NB4 (cell line): ENCODE results near the gene PRKAR1B.
A peak's percentile ranks its signal among the peaks of the same experiment; 100 is the strongest.

ENCODE experiments used
- DNase-seq: peaks from one replicate; pipeline ENCODE4 v3.0.0; 2010; ENCODE audit warnings: low read depth
- H3K4me3 ChIP-seq: one replicate; pipeline ENCODE4 v1.5.1; 2011; ENCODE audit warnings: mild to moderate bottlenecking, low read depth, low read length, moderate library complexity
- MYC ChIP-seq: IDR thresholded peaks from 2 replicates; pipeline ENCODE4 v1.6.1; 2011; ENCODE audit warnings: low read depth, low read length
- POLR2A ChIP-seq: IDR thresholded peaks from 2 replicates; pipeline ENCODE4 v1.6.1; 2011; ENCODE audit warnings: mild to moderate bottlenecking; ENCODE audit not compliant: insufficient read length; ENCODE audit errors: extremely low read depth
- TF ChIP-seq, protein P1 (sequence below): IDR thresholded peaks from 2 replicates; pipeline ENCODE4 v1.6.1; 2011; ENCODE audit warnings: low read depth, low read length
- TF ChIP-seq, protein P2 (sequence below): IDR thresholded peaks from one replicate; pipeline ENCODE4 v1.5.1; 2012; ENCODE audit warnings: low read depth, low read length

PRKAR1B gene

DNA sequence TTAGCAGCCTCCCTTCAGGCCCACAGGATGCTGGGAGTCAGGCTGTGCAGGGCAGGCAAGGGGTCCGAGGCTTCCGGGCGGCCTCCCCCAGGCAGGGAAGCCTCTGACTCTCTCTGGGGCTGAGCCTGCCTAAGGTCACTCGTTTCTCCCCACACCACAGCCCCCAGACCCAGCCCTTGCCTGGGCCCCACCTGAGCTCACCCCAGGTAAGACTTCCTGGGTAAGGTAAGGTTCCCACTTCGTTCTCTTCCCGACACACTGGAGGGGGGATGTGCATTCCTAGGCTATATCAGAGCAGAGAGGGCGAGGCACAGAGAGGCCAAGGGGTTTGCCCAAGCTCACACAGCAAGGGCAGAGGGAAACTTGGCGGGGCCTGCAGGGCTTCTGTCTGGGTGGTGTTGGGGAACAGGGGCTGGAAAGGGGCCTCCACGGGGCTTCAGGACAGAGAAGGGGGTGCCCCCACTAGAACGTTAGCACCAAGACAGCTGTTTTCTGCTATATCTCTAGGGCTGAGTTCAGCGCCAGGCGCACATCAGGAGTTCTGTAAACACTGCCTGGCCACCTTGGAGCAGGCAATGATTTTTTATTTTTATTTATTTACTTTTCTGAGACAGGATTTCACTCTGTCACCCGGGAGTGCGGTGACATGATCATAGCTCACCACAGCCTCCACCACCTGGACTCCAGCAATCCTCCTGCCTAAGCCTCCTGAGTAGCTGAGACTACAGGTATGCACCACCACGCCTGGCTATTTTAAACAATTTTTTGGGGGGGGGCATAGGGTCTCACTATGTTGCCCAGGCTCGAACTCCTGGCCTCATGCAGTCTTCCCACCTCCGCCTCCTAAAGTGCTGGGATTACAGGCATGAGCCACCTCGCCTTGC lies 182.5 kb downstream of the PRKAR1B start:
- no peak for TF ChIP-seq POLR2A
- TF ChIP-seq, protein P1, sequence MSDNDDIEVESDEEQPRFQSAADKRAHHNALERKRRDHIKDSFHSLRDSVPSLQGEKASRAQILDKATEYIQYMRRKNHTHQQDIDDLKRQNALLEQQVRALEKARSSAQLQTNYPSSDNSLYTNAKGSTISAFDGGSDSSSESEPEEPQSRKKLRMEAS, result no peak
- no peak for TF ChIP-seq MYC
- TF ChIP-seq, protein P2, sequence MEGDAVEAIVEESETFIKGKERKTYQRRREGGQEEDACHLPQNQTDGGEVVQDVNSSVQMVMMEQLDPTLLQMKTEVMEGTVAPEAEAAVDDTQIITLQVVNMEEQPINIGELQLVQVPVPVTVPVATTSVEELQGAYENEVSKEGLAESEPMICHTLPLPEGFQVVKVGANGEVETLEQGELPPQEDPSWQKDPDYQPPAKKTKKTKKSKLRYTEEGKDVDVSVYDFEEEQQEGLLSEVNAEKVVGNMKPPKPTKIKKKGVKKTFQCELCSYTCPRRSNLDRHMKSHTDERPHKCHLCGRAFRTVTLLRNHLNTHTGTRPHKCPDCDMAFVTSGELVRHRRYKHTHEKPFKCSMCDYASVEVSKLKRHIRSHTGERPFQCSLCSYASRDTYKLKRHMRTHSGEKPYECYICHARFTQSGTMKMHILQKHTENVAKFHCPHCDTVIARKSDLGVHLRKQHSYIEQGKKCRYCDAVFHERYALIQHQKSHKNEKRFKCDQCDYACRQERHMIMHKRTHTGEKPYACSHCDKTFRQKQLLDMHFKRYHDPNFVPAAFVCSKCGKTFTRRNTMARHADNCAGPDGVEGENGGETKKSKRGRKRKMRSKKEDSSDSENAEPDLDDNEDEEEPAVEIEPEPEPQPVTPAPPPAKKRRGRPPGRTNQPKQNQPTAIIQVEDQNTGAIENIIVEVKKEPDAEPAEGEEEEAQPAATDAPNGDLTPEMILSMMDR, result no peak
- H3K4me3 ChIP-seq, result no peak overlapping the region
- DNase-seq, result no peak

DNA sequence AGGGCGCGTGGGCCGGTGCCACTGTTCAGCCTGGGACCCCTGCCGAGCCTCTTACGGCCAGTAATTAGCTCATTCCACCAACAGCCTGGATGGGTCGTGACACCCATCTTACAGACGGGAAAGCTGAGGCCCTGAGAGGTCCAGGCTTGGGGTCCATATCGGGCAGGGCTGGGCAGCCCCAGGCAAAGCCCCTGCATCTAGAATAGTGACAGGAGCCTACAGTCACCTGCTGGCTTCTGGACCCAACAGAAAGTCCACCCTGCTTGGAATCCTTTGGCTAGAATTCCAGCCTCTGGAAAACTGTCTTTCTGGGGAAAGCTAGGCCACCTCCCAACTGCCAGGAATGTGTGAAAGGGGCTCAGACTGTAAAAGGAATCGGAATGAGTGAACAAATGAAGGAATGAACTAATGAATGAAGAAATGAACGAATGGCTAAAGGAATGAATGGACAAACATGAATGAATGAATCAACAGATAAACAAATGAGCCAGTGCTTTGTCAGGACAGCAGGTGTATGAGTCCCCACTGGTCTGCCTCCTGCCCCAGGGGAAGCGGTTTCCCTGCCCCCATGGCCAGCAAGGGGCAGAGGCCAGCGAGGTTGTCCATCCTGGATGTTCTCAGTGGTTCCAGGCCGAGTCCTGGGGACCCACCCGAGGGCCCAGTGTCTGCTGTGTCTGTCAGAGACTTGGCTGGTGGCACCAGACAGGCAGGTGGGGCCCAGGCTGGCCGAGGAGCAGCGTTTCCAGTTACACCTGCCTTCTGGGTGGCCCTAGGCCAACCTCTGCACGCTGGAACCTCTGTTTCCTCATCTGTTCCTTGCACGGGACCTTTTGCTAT lies 183.4 kb downstream of the PRKAR1B start:
- TF ChIP-seq, protein P1, result no peak
- TF ChIP-seq, protein P2, result no peak
- TF ChIP-seq POLR2A (no peak), MYC (no peak)
- DNase-seq, result no peak
- H3K4me3 ChIP-seq, result no peak overlapping the region

DNA sequence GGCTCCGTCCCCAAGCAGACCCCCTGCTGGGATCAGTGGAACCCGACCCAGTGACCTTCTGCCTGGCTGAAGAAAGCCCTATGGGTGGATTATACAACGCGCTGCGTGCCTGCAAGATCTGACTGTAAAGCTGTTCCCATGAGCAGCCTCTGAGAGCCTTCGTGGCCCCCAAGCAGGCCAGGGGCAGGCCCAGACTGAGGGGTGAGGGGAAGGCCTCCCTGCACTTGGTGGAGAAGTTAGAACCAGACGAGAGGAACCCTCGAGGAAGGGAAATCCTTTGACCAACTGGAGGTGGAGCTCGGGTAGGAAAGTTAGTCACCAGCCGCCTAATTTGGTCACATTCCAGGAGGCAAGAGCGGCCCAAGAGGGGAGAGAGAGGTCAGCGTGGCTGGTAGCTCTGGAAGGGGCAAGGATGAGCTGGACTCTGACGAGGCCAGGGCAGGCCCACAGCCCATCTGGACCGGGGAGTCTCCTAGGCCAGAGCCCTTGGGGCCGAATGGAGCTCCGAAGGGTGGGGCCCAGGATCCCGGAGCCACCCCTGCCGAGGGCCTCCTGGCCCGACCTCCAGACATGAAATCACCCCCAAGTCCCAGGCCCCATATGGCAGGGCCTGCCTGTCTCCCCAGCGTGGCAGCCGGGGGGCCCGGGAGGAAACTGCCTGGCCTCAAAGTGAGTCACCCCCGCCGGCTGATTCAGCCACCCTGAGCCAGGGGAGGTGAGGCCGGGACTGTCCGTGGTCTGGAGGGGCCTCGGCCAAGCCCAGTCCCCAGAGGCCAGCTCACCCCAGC lies 184.2 kb downstream of the PRKAR1B start:
- peak; percentile 88 for DNase-seq
- no peak for TF ChIP-seq POLR2A
- TF ChIP-seq, protein P1, result peak; percentile 33; the same call in 1 of the 2 replicates
- no peak overlapping the region for H3K4me3 ChIP-seq

DNA sequence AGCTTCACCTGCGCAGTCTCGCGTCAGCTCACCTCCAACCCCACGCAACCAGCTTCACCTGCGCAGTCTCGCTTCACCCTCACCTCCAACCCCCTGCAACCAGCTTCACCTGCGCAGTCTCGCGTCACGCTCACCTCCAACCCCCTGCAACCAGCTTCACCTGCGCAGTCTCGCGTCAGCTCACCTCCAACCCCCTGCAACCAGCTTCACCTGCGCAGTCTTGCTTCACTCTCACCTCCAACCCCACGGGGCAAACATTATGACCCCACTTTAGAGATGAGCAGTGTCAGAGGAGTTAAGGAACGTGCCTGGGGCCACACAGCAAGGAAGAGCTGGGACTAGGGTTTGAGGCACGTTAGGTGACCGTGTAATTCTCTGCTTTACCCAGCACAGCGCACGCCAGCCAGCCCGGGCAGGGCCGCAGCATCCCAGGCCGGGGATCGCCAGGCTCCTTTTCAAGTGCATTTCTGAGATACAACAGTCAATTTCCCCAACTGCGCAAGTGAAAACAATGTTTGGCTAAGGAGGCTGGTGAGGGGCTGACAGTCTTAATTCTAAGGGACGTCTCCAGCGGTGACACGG lies 184.9 kb downstream of the PRKAR1B start:
- TF ChIP-seq, protein P2, result no peak
- TF ChIP-seq, protein P1, result no peak
- no peak for TF ChIP-seq MYC
- TF ChIP-seq POLR2A, result no peak
- no peak overlapping the region for H3K4me3 ChIP-seq
- DNase-seq, result no peak

DNA sequence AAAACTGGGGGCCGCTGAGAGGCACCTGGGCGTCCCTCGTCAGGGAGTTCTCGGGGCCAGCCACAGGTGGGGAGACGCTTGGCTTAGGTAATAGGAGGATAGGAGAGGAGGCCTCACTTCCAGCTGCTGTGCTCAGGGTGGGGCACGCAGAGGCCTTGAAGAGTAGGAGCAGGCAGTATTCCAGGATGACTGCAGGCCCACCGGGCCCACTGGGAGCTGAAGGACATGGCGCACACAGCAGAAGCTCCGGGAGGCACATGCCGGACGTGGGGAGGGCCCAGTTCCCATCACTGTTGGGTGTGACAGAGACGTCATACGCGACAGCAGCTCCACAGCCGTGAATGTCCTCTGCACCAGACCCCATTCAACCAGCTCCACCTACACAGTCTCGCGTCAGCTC lies 185.4 kb downstream of the PRKAR1B start:
- H3K4me3 ChIP-seq, result no peak overlapping the region
- DNase-seq, result no peak
- TF ChIP-seq, protein P2, result no peak
- TF ChIP-seq, protein P1, result no peak
- TF ChIP-seq POLR2A (no peak), MYC (no peak)
